Kidney (tissue), 22 donors: ENCODE results near the gene HECTD2. TPM values are rescaled to one million over a fixed set of nuclear protein-coding genes. Genes with fewer than 3 reads are reported as not detected.
A peak's percentile ranks its signal among the peaks of the same experiment; 100 is the strongest.
"Not testable (repeated sequence)": the region's sequence is repeated elsewhere in the genome, so short reads cannot be mapped to it uniquely, and the experiment has no call there.

Experiments
- DNase-seq, 5 donors: peaks; one replicate each; pipeline ENCODE4 v3.0.0-alpha.2; 2013 to 2020
- FAIRE-seq: peaks from 2 replicates; lab custom pipeline; 2012; peaks lifted over from hg19 to GRCh38; lab: Jason Lieb, UNC
- H3K27ac ChIP-seq, 2 donors: one replicate each; pipeline ENCODE4 v1.7.0; 2013; ENCODE audit warnings: low read depth in 2 of 2, low read length in 2 of 2, inconsistent platforms in 1 of 2
- H3K27me3 ChIP-seq: one replicate; pipeline ENCODE4 v1.7.1; 2013; ENCODE audit warnings: low read length, inconsistent platforms; ENCODE audit not compliant: control insufficient read depth, insufficient read depth
- H3K36me3 ChIP-seq, 3 donors: one replicate each; pipeline versions ENCODE4 v1.7.0 to v1.7.1; 2013; ENCODE audit warnings: low read length in 3 of 3, control low read depth in 1 of 3, inconsistent platforms in 1 of 3; ENCODE audit not compliant: insufficient read depth in 3 of 3, control insufficient read depth in 2 of 3
- H3K4me1 ChIP-seq, 3 donors: one replicate each; pipeline versions ENCODE4 v1.7.0 to v1.7.1; 2013; ENCODE audit warnings: low read length in 3 of 3, inconsistent platforms in 1 of 3, low read depth in 1 of 3; ENCODE audit not compliant: control insufficient read depth in 2 of 3, insufficient read depth in 2 of 3
- H3K4me3 ChIP-seq, 3 donors: one replicate each; pipeline versions ENCODE4 v1.7.0 to v1.8.1; 2013; ENCODE audit warnings: low read length in 3 of 3, control low read depth in 1 of 3, inconsistent platforms in 1 of 3
- H3K9ac ChIP-seq, 3 donors: one replicate each; pipeline versions ENCODE4 v1.7.0 to v1.7.1; 2013; ENCODE audit warnings: low read length in 3 of 3, control low read depth in 1 of 3, inconsistent platforms in 1 of 3
- H3K9me3 ChIP-seq, 3 donors: one replicate each; pipeline versions ENCODE4 v1.7.0 to v1.7.1; 2013; ENCODE audit warnings: low read length in 3 of 3, control low read depth in 1 of 3, inconsistent platforms in 1 of 3; ENCODE audit not compliant: control insufficient read depth in 2 of 3, insufficient read depth in 1 of 3
- CTCF ChIP-seq: IDR thresholded peaks from 3 replicates; pipeline ENCODE4 v1.5.1; 2012; ENCODE audit warnings: mild to moderate bottlenecking, moderate library complexity, borderline replicate concordance; ENCODE audit not compliant: insufficient read depth; ENCODE audit errors: extremely low read depth
- intact Hi-C: fragments of 100-400 bp; cut with DNase I; formaldehyde crosslinking; loops from one replicate; pipeline ENCODE4 v1.11.1; 2022
- long read RNA-seq, 10 donors: library from polyadenylated mRNA in 1 of 10; unstranded in 1 of 10; transcript quantifications; one replicate each; pipeline ENCODE4 v2.0.0 and lab custom pipeline, GENCODE V29; 2021 to 2026
- polyA plus RNA-seq: library from polyadenylated mRNA; stranded (reverse); fragments of 350-450 nt; fragmentation: Illumina TruSeq; extraction: RNeasy Lipid Tissue Mini Kit (QIAGEN cat#74804); gene quantifications from one replicate; pipeline ENCODE4 v1.2.3, GENCODE V29; 2014; ENCODE audit warnings: low read depth, low replicate concordance; ENCODE audit not compliant: insufficient read depth
- total RNA-seq: library from RNA; stranded (reverse); fragmentation: NEBNext Ultra II Directional; extraction: Animal tissue kit (Norgen Biotek cat#: 25700); gene quantifications from one replicate; pipeline ENCODE4 v1.2.1, GENCODE V29; 2021
- donor health status: control.
- donor health status: control.
- donor health status: control.
- donor health status: control.
- donor health status: control.
- donor health status: DM: yes; HTN: yes; CAD: no.
- donor health status: Normal renal cell carcinoma (clear cell type).

Gene HECTD2
- total RNA-seq (12.2 TPM), polyA plus RNA-seq (4.5 TPM)
- long read RNA-seq, donor 1, partial matches to known transcripts = 5 of 5 reads
- long read RNA-seq, donor 1, other reads (novel, unspliced or antisense) = 0 of 5 reads
- long read RNA-seq, donor 2, full-length matches to known transcripts = 1 of 1 reads
- long read RNA-seq, donor 2, partial matches to known transcripts = 0 of 1 reads
- long read RNA-seq, donor 2, other reads (novel, unspliced or antisense) = 0 of 1 reads
- long read RNA-seq, donor 3, full-length matches to known transcripts = 1 of 1 reads
- long read RNA-seq, donor 3, partial matches to known transcripts = 0 of 1 reads
- long read RNA-seq, donor 3, other reads (novel, unspliced or antisense) = 0 of 1 reads
- long read RNA-seq, donor 4, partial matches to known transcripts = 0 of 1 reads
- long read RNA-seq, donor 4, other reads (novel, unspliced or antisense) = 0 of 1 reads
- long read RNA-seq, donor 5, full-length matches to known transcripts = 1 of 1 reads
- long read RNA-seq, donor 5, partial matches to known transcripts = 0 of 1 reads
- long read RNA-seq, donor 5, other reads (novel, unspliced or antisense) = 0 of 1 reads
- long read RNA-seq, donor 6, partial matches to known transcripts = 0 of 1 reads
- long read RNA-seq, donor 6, other reads (novel, unspliced or antisense) = 0 of 1 reads
- long read RNA-seq, donor 7, full-length matches to known transcripts = 5 of 7 reads
- long read RNA-seq, donor 7, partial matches to known transcripts = 1 of 7 reads
- long read RNA-seq, donor 7, other reads (novel, unspliced or antisense) = 1 of 7 reads
- long read RNA-seq, donor 8, partial matches to known transcripts = 0 of 1 reads
- long read RNA-seq, donor 8, other reads (novel, unspliced or antisense) = 0 of 1 reads
- long read RNA-seq, donor 9, full-length matches to known transcripts = 1 of 1 reads
- long read RNA-seq, donor 9, partial matches to known transcripts = 0 of 1 reads
- long read RNA-seq, donor 9, other reads (novel, unspliced or antisense) = 0 of 1 reads
- long read RNA-seq, donor 10, full-length matches to known transcripts = 2 of 2 reads
- long read RNA-seq, donor 10, partial matches to known transcripts = 0 of 2 reads
- long read RNA-seq, donor 10, other reads (novel, unspliced or antisense) = 0 of 2 reads

GRCh38 chr10:91409869-91410637 lies at the start of gene HECTD2:
Gene HECTD2 (plus strand): TSS chr10:91410344. CDS start chr10:91410439, 95 bp downstream.
- H3K36me3 ChIP-seq = no peaks in the 10 kb centered on the region
- no peaks in the 10 kb centered on the region for H3K9me3 ChIP-seq
- peak; percentile 85 to 94 (median 92) for DNase-seq
- peak within 1 kb of the TSS; percentile 80 to 93 (median 86) for H3K4me3 ChIP-seq
- peaks cover 0 to 2% (median 2%) of the 10 kb centered on the region in 3 donors for H3K4me1 ChIP-seq
- peak within 1 kb of the TSS; percentile 90 to 98 (median 91) for H3K9ac ChIP-seq
- H3K27ac ChIP-seq = peak within 1 kb of the TSS; percentile 98 to 99
- peak; percentile 58 for TF ChIP-seq CTCF
- no peaks in the 10 kb centered on the region for H3K27me3 ChIP-seq
- intact Hi-C loops = no loop called here
- FAIRE-seq = no peak

GRCh38 chr10:91360461-91360860 lies 49.7 kb upstream of the HECTD2 start:
- intact Hi-C loops = no loop called here
- TF ChIP-seq CTCF = no peak
- no peak for FAIRE-seq

GRCh38 chr10:91365519-91365918 lies 44.6 kb upstream of the HECTD2 start:
- H3K4me1 ChIP-seq, H3K9me3 ChIP-seq, H3K27ac ChIP-seq, H3K36me3 ChIP-seq, H3K27me3 ChIP-seq, intact Hi-C loops, H3K4me3 ChIP-seq, DNase-seq, H3K9ac ChIP-seq, FAIRE-seq: not testable (repeated sequence)

More at GRCh38 chr10:91360461-91360860, 49.7 kb upstream of the HECTD2 start:
- H3K4me1 ChIP-seq = no peaks in the 10 kb centered on the region
- no peak overlapping the region for H3K9ac ChIP-seq
- H3K4me3 ChIP-seq = no peak overlapping the region
- H3K36me3 ChIP-seq = no peaks in the 10 kb centered on the region
- no peak overlapping the region for H3K27ac ChIP-seq
- no peaks in the 10 kb centered on the region for H3K9me3 ChIP-seq
- no peak for DNase-seq
- no peaks in the 10 kb centered on the region for H3K27me3 ChIP-seq
